GM19397 (cell line): ENCODE results near the gene TMEM151B.

ENCODE experiments used
- ATAC-seq: cut with Tn5 transposase; IDR thresholded peaks from one replicate; pipeline ENCODE4 v1.9.1; 2021; ENCODE audit warnings: mild to moderate bottlenecking, moderate library complexity; ENCODE audit not compliant: unreplicated experiment

The TMEM151B gene

DNA sequence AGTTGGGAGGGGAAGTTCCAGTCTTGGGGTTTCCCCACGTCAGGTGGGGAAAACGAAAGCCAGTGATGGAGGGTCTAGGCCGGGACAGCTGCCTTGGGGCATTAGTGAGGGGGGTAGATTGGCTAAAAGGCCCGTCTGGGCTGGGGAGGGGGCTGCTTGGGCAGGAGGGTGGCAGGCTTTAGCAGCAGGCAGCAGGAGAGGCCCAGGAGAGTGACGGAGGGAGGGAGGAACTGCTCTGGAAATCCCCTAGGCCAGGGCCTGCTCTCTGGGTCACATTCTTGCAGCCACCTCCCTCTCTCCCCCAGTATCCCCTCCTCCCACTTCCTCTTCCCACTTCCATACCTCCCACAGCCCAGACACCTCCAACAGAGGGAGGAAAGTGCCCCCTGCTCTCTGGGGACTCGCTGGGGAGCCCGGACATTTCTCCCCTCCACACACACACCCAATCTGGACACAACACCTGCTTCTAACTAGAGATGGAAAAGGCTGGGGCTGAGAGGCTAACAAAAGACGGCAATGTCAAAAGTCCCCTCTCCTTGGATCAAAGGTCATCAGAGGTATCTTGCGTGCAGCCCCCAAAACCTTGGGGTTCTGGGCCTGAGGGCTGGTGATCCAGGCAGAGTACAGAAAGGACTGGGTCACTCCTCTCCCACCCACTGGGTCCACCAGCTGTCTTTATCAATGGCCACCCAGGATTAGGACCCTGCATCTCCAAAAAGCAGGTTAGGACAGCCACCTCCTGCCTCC is 6.7 kb upstream of the TMEM151B start:
- no peak for ATAC-seq

- peak; percentile 32 for ATAC-seq
These were observed 5.9 kb upstream of the TMEM151B start for GRCh38 chr6:44264154-44265006.

DNA sequence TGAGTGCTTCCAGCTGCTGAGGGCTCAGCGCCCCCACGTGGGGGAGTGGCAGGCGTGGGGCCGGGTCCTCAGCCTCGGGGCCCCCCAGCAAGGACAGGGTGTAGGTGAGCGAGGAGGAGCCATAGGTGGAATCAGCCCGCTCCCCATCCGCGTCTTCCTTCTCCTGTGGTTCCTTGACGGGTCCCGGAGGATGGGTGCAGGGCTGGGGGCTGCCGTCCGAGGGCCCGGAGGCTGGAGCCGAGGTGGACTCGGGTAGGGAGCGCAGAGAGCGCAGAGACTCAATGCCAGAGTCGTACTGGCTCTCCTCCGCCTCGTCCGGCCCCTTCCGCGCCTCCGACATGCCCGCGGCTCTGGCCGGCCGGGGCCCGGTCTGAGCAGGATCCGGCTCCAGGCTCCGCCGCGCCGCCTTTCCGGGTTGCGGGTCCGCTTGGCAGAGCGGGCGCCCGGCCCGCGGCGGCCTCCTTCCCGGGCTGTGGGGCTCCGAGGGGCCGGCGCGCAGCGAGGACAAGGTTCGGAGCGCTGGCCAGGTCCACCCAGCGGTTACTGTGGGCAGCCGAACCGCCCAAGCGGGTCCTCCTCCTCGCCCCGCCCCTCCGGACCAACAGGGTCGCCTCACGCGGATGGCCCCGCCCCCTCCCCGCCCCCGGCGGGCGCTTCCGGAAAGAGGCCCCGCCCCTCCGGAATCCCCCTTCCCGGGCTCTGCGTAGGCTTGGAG is 5.1 kb upstream of the TMEM151B start, which contains the start of gene NFKBIE:
TSS of gene NFKBIE (minus strand) at position 545 of the 715 bp plus-strand sequence. CDS start at position 340, 205 bp downstream.
- peak; percentile 46 for ATAC-seq

DNA sequence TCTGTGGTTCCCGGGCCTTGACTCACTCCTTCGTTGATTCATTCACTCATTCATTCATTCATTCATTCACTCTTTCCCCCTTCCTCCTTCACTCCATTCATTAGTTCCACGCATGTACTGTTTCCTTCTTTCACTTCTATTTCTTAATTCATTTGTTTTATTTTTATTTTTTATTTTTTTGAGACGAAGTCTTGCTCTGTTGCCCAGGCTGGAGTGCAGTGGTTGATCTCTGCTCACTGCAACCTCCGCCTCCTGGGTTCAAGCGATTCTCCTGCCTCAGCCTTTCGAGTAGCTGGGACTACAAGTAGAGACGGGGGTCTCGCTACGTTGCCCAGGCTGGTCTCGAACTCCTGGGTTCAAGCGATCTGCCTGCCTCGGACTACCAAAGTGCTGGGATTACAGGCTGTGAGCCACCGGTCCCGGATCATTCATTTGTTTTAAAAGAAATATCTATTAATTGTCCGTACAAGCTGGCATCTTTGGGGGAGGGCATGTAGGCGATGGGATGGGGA is 4.5 kb upstream of the TMEM151B start:
- ATAC-seq: no peak

DNA sequence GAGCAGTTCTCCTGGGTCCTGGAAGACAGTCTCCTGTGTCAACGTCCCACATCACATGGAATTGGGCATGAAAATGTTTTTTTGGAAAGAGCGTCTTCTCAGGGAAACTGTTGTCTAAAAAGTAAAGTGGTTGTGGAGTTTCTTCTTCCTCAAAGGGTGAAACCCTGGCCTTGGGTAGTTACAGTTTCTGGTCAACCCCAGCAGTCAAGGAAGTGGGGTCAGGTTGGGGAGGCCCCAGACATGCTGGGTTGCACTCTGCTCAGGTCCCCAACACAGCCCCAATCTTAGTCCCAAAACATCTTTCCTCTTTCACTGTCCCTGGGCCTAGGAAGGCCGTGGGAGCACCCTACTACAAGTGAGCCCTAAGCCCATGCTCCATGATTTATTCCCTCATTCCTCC is 3.9 kb upstream of the TMEM151B start:
- ATAC-seq: no peak

DNA sequence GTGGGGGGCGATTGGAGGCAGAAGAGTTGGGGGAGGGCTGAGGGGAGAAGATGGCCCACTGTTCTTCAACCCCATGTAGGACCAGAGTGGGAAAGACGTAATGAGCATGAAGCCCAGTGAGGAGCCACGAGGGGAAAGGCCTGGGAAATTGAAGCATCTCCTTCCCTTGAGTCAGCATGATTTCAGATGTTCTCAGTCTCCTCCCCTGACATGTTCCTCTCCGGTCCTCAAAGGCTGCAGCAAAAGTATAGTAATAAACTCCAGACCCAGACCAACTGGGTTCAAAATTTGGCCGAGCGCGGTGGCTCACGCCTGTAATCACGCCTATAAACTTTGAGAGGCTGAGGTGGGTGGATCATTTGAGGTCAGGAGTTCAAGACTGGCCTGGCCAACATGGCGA is 3.0 kb upstream of the TMEM151B start:
- ATAC-seq: no peak

DNA sequence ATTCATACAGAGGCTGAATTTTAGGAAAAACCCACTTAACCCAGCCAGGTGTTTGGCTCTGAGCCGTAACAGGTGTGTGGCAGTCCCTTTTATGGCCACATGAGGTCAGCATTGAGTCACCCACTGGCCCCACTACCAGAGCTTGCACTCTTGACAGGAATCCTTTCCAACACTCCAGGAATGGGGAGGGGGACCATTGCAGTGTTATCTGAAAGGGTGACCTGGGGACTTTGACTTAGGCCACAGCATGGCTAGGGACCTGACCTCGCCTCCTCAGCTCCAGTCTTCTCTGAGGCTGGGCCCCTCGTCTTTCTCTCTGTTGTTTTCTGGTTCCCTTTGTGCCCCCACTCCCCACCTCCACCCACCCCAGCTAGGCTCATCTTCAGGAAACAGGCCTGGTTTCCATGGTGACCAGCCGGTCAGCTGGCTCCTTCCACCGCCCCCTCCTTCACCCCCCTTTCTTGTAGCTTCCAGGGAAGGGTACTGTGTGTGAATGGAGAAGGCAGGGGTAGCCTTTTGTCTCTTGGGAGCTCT is 2.1 kb upstream of the TMEM151B start:
- no peak for ATAC-seq

GRCh38 chr6:44269178-44269920 is 901 bp upstream of the TMEM151B start:
- ATAC-seq: no peak

- ATAC-seq: no peak
These were observed 516 bp downstream of the TMEM151B start for GRCh38 chr6:44270526-44271405.

DNA sequence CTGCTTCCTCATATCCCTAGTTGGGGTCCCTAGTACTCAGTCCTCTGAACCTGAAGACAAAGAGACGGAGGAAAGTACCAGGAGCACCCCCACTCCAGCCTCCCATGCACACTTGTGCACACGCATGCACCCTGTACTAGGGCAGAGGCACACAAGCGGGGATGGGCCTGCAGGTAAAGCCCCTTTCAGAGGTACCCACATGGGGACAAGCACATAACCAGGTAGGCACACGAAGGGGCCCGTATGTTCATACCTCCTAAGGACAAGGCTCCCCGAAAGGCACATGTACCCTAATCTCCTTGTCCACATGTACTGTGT is 1.1 kb downstream of the TMEM151B start:
- ATAC-seq: no peak

GRCh38 chr6:44271914-44272313 is 1.7 kb downstream of the TMEM151B start:
- ATAC-seq: no peak

DNA sequence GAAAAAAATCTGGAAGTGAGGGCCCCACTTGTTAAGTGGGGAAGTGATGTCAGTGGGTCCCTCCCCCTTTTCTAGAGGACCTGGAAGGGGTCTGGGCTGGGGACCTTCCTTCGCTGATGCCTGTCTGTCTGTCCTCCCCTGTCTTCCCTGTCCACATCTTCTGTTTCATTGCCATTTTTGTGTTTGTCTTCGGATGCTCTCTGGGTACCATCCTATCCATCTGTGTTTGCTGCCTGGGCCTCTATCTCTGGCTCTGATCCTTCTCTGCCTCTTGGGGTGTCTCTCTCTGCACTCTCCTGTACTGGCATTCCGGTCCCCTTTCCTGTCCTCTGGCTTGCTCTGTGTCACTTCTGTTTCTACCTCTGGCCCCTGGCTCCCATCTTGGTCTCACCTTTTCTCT is 2.3 kb downstream of the TMEM151B start:
- ATAC-seq: no peak

- ATAC-seq: no peak
These were observed 2.8 kb downstream of the TMEM151B start for GRCh38 chr6:44272999-44273566.

DNA sequence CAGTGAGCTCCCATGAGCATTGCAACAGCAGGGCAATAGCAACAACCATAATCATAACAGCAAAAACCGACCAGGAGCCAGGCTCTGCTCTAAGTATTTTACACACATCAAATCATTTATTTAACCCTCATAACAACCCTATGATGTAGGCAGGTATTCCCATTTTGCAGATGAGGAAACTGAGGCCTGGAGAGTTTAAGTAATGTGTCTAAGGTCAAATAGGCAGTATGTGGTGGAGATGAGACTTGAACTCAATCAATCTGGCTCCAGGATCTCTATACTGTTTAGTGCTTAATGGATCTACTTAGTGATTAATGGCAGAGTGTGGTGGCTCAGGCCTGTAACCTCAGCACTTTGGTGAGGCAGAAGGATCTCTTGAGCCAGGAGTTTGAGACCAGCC is 3.4 kb downstream of the TMEM151B start:
- no peak for ATAC-seq

DNA sequence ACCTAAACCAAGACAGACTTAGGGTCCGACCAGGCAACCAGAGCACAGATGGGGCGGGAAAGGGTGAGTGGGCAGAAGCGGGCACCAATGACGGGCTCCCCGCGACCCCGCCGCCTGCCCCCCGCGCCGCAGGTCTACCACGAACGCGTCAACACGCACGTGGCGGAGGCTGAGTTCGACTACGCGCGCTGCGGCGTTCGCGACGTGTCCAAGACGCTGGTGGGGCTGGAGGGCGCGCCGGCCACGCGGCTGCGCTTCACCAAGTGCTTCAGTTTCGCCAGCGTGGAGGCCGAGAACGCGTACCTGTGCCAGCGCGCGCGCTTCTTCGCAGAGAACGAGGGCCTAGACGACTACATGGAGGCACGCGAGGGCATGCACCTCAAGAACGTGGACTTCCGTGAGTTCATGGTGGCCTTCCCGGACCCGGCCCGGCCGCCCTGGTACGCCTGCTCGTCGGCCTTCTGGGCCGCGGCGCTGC is 5.1 kb downstream of the TMEM151B start:
- ATAC-seq: no peak

GRCh38 chr6:44275749-44276648 is 5.7 kb downstream of the TMEM151B start:
- ATAC-seq: no peak

DNA sequence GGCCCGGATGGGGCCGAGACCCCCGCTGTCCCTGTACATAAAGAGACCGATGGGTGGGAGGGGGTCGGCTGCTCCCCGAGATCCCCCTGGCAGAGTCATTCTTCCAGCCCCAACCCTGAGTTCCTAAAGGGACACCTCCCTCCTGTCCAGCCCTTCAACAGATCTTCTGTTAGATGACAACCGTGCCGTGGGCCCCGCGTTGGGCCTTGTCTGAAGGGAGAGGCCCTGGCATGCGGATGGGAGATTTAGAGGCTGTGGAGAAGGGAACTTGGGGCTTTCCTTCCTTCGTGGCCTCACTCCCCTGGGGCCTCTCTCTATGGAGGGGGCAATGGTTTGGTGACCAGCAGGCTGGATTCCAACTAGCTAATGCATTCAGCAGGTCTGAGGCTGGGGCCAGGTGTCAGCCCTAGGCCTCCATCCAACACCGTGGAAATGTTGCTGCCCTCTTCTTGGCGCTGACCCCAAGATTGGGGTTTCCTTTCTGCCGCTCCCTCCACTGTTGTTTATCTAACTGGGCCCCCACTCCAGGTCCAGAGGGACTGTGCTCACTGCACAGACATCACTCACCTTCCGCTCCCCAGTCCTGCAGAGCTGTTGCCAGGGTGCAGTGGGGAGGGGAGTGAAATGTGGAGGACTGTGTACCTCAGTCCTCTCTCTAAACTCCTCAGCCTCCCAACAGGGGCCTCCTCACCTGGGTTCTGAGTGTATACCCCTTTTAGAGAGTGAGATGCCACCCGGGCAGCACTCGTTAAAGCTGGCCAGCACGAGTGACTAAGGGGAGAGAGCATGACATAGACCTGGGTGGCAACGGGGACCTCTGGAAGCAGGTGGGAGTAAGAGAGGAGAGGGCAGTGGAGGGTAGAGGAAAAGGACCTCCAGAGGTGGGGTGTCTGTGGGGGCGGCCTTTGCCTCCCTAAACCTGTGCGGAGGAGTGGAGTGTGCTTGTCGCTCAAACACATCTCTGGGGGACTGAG is 6.7 kb downstream of the TMEM151B start:
- no peak for ATAC-seq
